DMS114 treated with DMSO at 0.1 percent for 48 hours (cell line): ENCODE measurements around the gene BBC3.

Experiments
- DNase-seq: peaks from one replicate; lab custom pipeline; 2025; ENCODE audit not compliant: unreplicated experiment; lab: John Stamatoyannopoulos, UW

The BBC3 gene

DNA sequence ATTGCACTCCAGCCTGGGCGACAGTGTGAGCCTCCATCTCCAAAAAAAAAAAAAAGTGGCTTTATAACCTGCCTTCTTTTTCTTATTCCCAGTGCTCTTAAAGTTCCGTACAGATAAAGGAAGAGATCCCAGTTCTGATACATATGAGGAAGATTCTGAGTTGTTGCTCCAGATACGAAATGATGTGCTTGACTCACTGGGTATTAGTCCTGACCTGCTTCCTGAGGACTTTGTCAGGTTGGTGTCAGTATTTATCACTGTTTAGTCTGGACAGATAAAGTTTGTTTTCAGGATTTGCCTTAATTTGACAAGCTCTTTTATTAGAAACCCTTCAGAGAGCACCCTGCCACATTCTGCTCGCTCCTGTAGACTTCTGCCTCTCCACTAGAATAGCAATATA, 33.9 kb downstream of the BBC3 start:
- DNase-seq = no peak

DNA sequence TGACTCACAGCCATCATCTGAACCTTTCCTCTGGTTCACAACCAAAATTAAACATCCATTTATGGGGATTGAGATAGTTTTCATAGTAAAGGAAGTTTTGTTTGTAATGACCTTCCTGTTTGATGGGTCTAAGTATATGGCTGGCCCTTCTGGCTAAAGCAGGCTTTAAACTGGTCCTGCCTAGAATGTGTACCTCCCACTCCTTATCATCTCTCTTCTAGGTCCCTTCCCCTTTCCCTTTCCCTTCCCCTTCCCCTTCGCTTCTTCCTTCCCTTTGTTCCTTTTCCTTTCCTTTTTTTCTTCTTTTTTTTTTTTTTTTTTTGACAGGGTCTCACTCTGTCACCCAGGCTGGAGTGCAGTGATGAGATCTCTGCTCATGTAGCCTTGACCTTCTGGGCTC, 35.6 kb downstream of the BBC3 start:
- no peak for DNase-seq

DNA sequence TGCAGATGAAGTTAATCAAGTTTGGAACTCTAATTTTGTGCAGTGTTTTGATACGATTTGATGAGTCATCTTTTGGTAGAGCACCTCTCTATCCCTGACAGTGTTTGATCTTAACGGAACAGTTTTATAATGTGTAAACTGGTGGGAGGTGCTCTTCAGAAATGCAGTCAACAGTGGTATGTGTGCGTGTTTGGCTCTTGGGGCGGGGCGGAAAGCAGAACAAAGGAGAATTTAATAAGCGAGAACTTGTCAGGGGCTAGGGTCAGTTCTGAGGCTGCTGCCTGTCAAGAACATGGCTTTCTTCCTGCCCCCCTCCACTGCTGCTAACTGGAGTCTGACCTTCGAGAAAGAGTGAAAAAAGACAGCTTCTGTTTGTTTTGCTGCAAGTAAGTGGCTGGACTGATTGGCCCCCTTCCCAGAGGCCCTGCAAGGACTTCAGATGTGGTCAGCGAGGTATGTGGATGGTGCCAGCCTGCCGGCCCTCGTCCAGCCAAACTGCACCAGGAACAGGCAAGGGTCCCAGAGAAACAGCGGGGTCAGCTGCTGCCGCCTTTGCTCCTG, 40.8 kb downstream of the BBC3 start:
- DNase-seq = no peak

DNA sequence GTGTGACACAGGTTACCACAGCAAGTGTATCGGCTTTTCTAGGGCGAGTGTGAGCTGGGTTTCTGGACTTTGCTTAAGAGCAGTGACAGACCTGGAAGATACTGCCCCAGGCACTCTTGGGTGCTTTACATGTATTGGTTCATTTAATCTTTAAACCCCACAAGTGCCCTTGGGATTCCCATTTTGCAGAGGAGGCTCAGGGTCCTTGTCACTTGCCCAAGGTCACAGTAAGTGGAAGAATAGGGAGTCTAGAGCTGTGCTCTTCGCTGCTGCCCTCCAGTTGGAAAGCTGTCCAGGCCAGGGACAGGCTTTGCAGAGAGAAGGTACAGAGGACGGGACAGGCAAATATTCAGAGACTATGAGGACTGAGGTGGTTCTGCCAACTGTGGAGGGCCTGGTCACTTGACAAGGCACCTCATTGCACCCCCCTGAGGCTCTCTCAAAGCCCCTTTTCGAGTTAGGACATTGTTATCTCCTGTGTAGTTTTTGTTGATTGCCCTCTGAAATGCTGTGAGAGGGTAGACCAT, 42.4 kb downstream of the BBC3 start:
- DNase-seq = no peak

DNA sequence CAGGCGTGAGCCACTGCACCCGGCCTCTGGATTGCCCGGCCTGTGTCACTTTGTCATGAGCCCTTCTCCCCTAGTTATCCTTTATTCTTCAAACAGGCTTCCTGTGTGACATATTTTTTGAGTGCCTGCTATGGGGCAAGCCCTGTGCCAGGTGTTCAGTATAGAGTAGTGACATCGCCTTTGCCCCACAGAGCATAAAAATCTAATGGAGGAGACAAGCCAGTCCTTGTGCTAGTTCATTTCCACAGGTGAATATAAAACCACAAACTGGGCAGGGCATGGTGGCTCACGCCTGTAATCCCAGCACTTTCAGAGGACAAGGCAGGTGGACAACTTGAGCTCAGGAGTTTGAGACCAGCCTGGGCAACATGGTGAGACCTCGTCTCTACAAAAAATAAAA, 43.2 kb downstream of the BBC3 start:
- no peak for DNase-seq

DNA sequence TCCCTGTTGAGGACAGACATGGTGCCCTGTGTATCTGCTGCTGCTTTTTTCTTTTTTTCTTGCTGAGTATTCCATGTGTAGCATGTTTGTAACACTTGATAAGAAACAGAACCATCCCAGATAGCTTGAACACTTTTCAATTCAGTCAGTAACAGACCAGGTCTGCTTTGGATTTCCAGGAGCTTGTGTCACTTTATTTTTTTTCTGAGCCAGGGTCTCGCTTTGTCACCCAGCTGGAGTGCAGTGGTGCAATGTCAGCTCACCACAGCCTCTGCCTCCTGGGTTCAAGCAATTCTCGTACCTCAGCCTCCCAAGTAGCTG, 43.7 kb downstream of the BBC3 start:
- DNase-seq = no peak

DNA sequence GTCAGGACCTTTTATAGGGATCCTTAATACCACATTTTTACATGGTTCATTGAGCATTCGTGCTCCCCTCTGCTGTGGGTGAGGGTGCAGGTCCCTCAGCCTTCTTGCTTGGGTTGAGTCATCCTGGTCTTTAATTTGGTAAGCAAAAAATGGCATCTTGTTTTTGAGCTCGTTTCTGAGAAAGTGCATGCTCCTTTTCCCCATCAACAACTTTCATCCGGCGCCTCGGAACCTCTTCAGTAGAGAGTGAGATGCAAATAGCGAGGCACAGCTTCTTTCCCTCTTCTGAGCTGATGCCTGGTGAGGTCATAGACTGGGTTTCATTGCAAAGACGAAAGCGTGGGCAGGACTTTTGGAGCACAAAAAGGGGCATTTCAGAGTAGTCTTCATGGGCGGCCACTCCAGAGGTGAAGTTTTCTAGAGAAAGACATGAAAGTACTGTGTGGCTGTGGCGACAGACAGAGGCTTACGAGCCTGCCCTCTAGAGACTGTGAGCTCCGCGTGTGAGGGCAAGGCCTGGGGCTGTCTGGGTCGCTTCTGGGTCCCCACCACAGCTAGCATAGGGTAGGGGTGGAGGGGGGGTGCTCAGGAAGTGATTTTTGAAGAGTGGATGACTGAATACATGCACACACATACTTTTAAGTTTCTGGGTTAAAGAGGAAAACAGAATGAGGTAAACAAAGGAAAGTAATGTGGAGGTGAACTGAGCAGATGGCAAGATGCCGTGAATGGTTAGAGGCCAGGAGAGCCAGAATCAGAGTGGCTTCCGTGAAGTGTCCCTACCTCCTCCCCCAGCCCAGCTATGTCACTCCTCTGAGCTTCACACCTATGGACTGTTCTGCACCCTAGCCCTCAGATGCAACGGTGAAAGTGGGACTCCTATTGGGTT, 44.3 kb downstream of the BBC3 start:
- no peak for DNase-seq

DNA sequence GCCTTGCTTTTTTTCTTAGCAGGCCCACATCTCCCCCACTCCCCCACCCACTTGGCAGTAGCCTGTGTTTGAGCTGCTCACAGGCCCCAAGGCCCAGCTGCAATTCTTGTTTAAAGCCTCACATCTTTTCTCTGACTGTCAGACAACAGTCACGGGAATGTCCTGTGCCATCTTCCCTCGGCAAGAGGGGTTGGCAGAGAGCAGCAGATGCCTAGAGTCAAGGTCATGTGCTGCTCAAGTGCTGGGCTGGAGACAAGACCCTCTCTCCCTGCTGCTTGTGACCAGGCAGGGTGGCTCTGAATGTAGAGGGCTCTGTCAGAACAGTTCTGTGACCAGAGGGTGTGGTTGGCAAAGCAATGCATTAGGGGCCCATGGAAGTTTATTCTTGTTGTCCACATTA, 47.4 kb downstream of the BBC3 start:
- no peak for DNase-seq

DNA sequence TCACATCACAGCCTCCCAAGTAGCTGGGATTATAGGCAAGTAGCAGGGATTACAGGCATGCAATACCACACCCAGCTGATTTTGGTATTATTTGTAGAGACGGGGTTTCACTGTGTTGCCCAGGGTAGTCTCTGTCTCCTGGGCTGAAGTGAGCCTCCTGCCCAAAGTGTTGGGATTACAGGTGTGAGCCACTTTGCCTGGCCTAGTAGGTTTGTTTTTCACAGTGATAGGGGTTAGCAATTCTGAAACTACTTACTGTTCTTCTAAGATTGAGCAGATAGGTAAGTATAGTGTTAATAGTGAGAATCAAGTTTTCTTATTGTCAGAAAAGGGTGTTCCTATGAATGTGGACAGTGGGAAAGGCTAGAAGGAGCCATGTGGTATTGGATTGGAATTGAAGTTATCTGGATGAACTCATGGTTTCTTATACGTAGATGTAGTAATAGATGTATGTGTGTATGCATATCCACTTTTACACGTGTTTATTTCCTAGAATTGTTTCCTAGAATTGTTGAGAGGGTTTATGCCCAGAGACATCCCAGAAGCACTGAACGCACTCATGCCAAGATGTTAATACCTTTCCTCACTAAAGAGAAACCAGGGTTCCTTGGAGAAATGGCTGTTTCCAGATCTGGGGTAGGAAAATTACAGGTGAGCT, 51.2 kb downstream of the BBC3 start:
- DNase-seq = no peak

DNA sequence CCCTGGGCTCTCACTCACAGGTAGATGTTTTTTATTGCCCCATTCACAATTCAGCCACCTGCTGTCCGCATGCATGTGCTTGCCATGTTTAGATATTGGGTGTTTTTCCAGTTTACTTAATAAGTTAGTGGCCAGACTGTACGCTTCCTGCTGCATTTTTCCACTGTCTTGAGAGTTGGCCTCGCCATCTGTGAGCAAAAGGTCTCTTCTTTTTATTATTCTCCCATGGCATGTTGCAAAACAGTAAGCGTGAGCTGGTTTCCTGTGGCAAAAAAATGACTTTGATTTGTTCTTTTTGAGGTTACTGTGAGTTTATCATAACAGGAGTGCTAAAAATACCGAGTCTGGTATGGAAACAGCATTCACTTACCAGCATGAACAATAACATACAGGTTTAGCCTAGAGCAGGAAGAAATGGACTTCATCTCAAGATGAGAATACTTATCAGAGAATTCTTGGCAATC, 54.3 kb downstream of the BBC3 start:
- no peak for DNase-seq

DNA sequence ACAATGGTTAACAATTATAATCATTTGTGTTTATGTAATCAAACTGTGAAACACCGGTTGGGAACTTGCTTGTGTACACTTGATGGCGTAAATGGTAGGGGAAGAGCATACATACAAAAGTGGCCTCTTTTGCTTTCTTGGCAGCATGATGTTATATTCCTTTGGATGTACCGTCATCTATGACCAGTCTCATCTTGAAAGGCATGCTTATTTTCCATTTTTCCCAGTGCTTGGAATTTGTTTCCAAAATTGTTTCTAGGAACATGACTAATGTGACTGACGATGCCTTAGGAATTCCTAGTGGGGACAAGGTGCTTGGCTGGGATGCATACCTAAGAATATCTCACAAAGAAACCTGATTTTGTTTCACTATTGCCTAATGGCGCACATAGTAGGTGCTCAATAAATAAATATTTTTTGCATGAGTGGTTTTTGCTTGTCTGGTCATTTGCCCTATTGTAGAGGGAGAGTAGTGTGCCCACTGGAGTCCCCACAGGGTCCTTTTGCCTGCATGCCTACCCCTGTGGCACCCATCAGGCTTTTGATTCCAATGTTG, 54.9 kb downstream of the BBC3 start:
- no peak for DNase-seq

DNA sequence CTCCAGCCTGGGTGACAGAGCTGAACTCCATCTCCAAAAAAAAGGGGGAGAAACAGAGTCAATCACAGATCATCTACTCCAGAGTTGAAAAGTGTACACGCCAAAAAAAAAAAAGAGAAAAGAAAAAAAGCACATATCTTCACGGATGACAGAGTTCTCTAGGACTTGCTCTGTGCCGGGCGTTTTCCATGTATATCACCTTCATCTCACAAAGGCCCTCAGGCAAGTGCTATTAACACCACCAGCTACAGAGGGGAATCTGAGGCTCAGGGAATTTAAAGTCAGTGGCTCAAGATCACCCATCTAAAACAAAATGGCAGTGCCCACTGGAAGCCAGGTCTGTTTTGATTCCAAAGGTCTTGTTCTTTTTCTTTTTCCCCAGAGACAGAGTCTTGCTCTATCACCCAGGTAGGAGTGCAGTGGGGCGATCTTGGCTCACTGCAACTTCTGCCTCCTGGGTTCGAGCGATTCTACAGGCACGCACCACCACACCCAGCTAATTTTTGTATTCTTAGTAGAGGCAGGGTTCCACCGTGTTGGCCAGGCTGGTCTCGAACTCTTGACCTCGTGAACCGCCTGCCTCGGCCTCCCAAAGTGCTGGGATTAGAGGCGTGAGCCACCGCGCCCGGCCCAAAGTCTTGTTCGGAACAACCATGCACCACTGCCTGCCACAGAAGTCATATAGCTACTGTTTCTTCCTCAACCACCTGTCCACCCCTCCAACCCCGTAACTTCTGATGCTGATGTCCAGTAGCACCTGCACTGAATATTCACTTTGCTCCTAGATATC, 58.1 kb downstream of the BBC3 start:
- DNase-seq = no peak
